ENCODE results near the gene STIM1.
"Not testable (repeated sequence)": the region's sequence is repeated elsewhere in the genome, so short reads cannot be mapped to it uniquely, and the experiment has no call there.

Gene STIM1

GRCh38 chr11:4039011-4039410 lies 183.5 kb downstream of the STIM1 start:
- DNase-seq: no peak

- DNase-seq: no peak
These were observed 185.0 kb downstream of the STIM1 start for GRCh38 chr11:4040461-4040860.

GRCh38 chr11:4041731-4042391 lies 186.4 kb downstream of the STIM1 start:
- DNase-seq: no peak

- DNase-seq: no peak
These were observed 189.6 kb downstream of the STIM1 start for GRCh38 chr11:4044976-4045646.

- DNase-seq: no peak
These were observed 192.9 kb downstream of the STIM1 start for GRCh38 chr11:4048340-4048739.

- DNase-seq: no peak
These were observed 193.5 kb downstream of the STIM1 start for GRCh38 chr11:4049006-4049405.

- DNase-seq: no peak
These were observed 194.7 kb downstream of the STIM1 start for GRCh38 chr11:4050138-4050537.

GRCh38 chr11:4053200-4053599 lies 197.7 kb downstream of the STIM1 start:
- DNase-seq: not testable (repeated sequence)

GRCh38 chr11:4054643-4055042 lies 199.2 kb downstream of the STIM1 start:
- DNase-seq: no peak

- DNase-seq: no peak
These were observed 204.0 kb downstream of the STIM1 start for GRCh38 chr11:4059424-4059823.

- no peak for DNase-seq
These were observed 204.9 kb downstream of the STIM1 start for GRCh38 chr11:4060182-4060923.

GRCh38 chr11:4061700-4062099 lies 206.2 kb downstream of the STIM1 start:
- no peak for DNase-seq

GRCh38 chr11:4063348-4063747 lies 207.9 kb downstream of the STIM1 start:
- no peak for DNase-seq

GRCh38 chr11:4064278-4064955 lies 209.0 kb downstream of the STIM1 start:
- DNase-seq: no peak

- DNase-seq: no peak
These were observed 209.6 kb downstream of the STIM1 start for GRCh38 chr11:4065086-4065485.

- DNase-seq: no peak
These were observed 210.3 kb downstream of the STIM1 start for GRCh38 chr11:4065601-4066377.

GRCh38 chr11:4066910-4067309 lies 211.4 kb downstream of the STIM1 start:
- no peak for DNase-seq

GRCh38 chr11:4068962-4069361 lies 213.5 kb downstream of the STIM1 start:
- no peak for DNase-seq

- no peak for DNase-seq
These were observed 215.9 kb downstream of the STIM1 start for GRCh38 chr11:4071325-4071724.

- no peak for DNase-seq
These were observed 216.4 kb downstream of the STIM1 start for GRCh38 chr11:4071914-4072313.

- peak; percentile 21 to 51 for DNase-seq
These were observed 217.3 kb downstream of the STIM1 start for GRCh38 chr11:4072668-4073285.

- DNase-seq: no peak
These were observed 218.8 kb downstream of the STIM1 start for GRCh38 chr11:4074266-4074665.
